ENCODE results near the gene NID1.

DNA sequence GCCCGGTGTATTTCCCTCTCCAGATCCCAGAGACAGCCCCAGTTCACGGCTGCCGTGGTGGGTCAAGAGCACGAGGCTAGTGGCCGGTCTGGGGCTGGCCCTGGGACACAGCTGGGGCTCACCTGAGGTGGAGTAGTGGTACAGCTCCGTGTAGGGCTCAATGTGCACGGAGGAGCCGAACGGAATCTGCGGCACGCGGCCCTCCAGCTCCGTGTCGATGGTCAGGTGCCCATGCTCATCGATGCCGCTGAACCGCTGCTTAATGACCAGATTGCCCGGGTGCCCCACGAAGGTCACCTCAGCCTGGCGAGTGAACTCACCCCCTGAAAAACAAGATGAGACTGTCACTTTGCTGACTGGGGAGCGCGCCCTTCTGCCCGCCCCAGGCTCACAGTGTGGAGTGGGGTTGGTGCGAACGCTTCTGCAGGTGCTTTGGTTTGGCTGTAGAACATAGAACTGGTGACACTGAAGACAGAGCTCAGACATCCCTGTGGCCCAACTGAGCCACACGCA lies 35.4 kb downstream of the NID1 start:
- TF ChIP-seq, protein P1, sequence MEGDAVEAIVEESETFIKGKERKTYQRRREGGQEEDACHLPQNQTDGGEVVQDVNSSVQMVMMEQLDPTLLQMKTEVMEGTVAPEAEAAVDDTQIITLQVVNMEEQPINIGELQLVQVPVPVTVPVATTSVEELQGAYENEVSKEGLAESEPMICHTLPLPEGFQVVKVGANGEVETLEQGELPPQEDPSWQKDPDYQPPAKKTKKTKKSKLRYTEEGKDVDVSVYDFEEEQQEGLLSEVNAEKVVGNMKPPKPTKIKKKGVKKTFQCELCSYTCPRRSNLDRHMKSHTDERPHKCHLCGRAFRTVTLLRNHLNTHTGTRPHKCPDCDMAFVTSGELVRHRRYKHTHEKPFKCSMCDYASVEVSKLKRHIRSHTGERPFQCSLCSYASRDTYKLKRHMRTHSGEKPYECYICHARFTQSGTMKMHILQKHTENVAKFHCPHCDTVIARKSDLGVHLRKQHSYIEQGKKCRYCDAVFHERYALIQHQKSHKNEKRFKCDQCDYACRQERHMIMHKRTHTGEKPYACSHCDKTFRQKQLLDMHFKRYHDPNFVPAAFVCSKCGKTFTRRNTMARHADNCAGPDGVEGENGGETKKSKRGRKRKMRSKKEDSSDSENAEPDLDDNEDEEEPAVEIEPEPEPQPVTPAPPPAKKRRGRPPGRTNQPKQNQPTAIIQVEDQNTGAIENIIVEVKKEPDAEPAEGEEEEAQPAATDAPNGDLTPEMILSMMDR (IDR thresholded peaks at IDR 0.05), result no peak
- no peak for TF ChIP-seq POLR2A (IDR thresholded peaks at IDR 0.05)

Measured in suprapubic skin (tissue), 3 donors.